T-cell (primary cell): ENCODE measurements around the gene NEUROG3. TPM values are rescaled to one million over a fixed set of nuclear protein-coding genes. Genes with fewer than 3 reads are reported as not detected.

Experiments used
- ATAC-seq, 4 experiments: fragments of 200-7000 bp in 3 of 4; fragments of 150-1000 bp in 1 of 4; cut with Tn5 transposase; replicated peaks in 1 of 4; 1 replicate in 3 of 4; 2 replicates in 1 of 4; pipeline ENCODE4 v1.10.0; 2021; ENCODE audit warnings: moderate library complexity in 3 of 4, mild to moderate bottlenecking in 2 of 4, moderate number of reproducible peaks in 1 of 4
- CTCF ChIA-PET, 2 donors: fragments of 300-600 bp; sonication (Branson Sonifier 250); formaldehyde crosslinking; loops; one replicate each; lab custom pipeline; 2022; ENCODE audit warnings: antibody characterized with exemption in 2 of 2; lab: Charles Lee
- POLR2A ChIA-PET, 2 donors: fragments of 300-600 bp; sonication (Branson Sonifier 250); formaldehyde crosslinking; loops; one replicate each; lab custom pipeline; 2022; ENCODE audit warnings: antibody characterized with exemption in 2 of 2; lab: Charles Lee
- DNase-seq, 35 experiments: peaks; one replicate each; pipeline versions ENCODE4 v3.0.0 to v3.0.0-alpha.2; 2013 to 2023
- H3K27ac ChIP-seq: one replicate; pipeline ENCODE4 v1.5.1; 2013; ENCODE audit warnings: low read length
- H3K27me3 ChIP-seq, 2 experiments: replicated peaks in 1 of 2; 1 replicate in 1 of 2; 2 replicates in 1 of 2; pipeline versions ENCODE4 v1.6.1 to v1.7.0; 2013; ENCODE audit warnings: low read length in 1 of 2, mixed read lengths in 1 of 2; ENCODE audit not compliant: control insufficient read depth in 2 of 2, insufficient read depth in 2 of 2; ENCODE audit errors: extremely low read depth in 1 of 2
- H3K36me3 ChIP-seq, 2 donors: 1 replicate in 1 of 2; 2 replicates in 1 of 2; pipeline versions ENCODE4 v1.6.1 to v1.7.0; 2013; ENCODE audit warnings: low read length in 1 of 2; ENCODE audit not compliant: control insufficient read depth in 2 of 2, insufficient read depth in 1 of 2; ENCODE audit errors: extremely low read depth in 1 of 2
- H3K4me1 ChIP-seq, 2 experiments: 1 replicate in 1 of 2; 2 replicates in 1 of 2; pipeline versions ENCODE4 v1.6.1 to v1.7.0; 2013; ENCODE audit warnings: low read length in 2 of 2, mixed read lengths in 1 of 2; ENCODE audit not compliant: insufficient read depth in 2 of 2, control insufficient read depth in 1 of 2; ENCODE audit errors: extremely low read depth in 1 of 2
- H3K4me3 ChIP-seq, 2 donors: 1 replicate in 1 of 2; 2 replicates in 1 of 2; pipeline versions ENCODE4 v1.5.1 to v1.7.0; 2013; ENCODE audit warnings: mild to moderate bottlenecking in 2 of 2, low read length in 1 of 2, moderate library complexity in 1 of 2; ENCODE audit not compliant: control insufficient read depth in 1 of 2; ENCODE audit errors: extremely low read depth in 1 of 2
- H3K9me3 ChIP-seq: 2 replicates; pipeline ENCODE4 v1.7.0; 2013
- H3K27ac Mint-ChIP-seq, 2 donors: one replicate each; pipeline ENCODE4 v1.8.0; 2020 to 2021; ENCODE audit warnings: mild to moderate bottlenecking in 2 of 2, mixed read lengths in 2 of 2
- H3K27me3 Mint-ChIP-seq, 2 donors: one replicate each; pipeline ENCODE4 v1.8.0; 2021 to 2022; ENCODE audit warnings: mixed read lengths in 2 of 2
- H3K36me3 Mint-ChIP-seq: one replicate; pipeline ENCODE4 v1.8.0; 2021; ENCODE audit warnings: mixed read lengths
- H3K4me1 Mint-ChIP-seq, 3 donors: one replicate each; pipeline ENCODE4 v1.8.0; 2020 to 2022; ENCODE audit warnings: mixed read lengths in 3 of 3, mild to moderate bottlenecking in 1 of 3
- H3K4me3 Mint-ChIP-seq, 3 donors: one replicate each; pipeline ENCODE4 v1.8.0; 2020 to 2022; ENCODE audit warnings: mild to moderate bottlenecking in 3 of 3, mixed read lengths in 3 of 3, moderate library complexity in 3 of 3
- H3K9me3 Mint-ChIP-seq, 3 donors: one replicate each; pipeline ENCODE4 v1.8.0; 2020 to 2022; ENCODE audit warnings: mixed read lengths in 3 of 3
- WGBS: methylation state at CpG from one replicate; pipeline ENCODE4 v1.1.5; 2013; ENCODE audit warnings: missing lambda C conversion rate; ENCODE audit not compliant: insufficient coverage; 5-methylcytosine and 5-hydroxymethylcytosine counted together
- total RNA-seq, 35 experiments: library from RNA in 6 of 35; stranded (reverse) in 6 of 35; fragments of 120-200 nt in 1 of 35; gene quantifications; one replicate each; pipeline versions ENCODE4 v1.2.1 to v1.2.4 and lab custom pipeline; 2013 to 2026

Gene NEUROG3
- total RNA-seq, 5 donors from 2014 or later (not counting 1 experiment from before 2014, with no cell fraction given) = not detected

DNA sequence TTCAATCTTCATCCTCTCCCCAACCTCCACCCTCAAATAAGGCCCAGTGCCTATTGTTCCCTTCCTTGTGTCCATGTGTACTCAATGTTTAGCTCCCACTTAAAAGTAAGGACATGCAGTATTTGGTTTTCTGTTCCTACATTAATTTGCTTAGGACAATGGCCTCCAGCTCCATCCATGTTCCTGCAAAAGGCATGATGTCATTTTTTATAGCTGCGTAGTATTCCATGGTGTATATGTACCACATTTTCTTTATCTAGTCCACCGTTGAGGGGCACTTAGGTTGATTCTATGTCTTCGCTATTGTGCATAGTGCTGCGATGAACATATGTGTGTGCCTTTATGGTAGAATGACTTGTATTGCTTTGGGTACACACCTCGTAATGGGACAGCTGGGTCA is 7.2 kb upstream of the NEUROG3 start:
- DNase-seq (no peak), ATAC-seq (no peak)
- no peaks in the 10 kb centered on the region for H3K4me1 ChIP-seq
- Mint-ChIP-seq H3K36me3 (no peaks in the 10 kb centered on the region), H3K9me3 (no peaks in the 10 kb centered on the region), H3K4me1 (peaks cover 0 to 2% (median 0%) of the 10 kb centered on the region in 3 donors), H3K4me3 (no peak overlapping the region), H3K27ac (no peak overlapping the region), H3K27me3 (peaks cover 40 to 57% of the 10 kb centered on the region in 2 donors)
- H3K27ac ChIP-seq = no peak overlapping the region
- H3K9me3 ChIP-seq = no peaks in the 10 kb centered on the region
- no peaks in the 10 kb centered on the region for H3K36me3 ChIP-seq
- POLR2A ChIA-PET = no interaction called here
- CTCF ChIA-PET = no interaction called here
- no peak overlapping the region for H3K4me3 ChIP-seq
- 80% methylated on average over 1 of the region's 5 CpGs for WGBS
- H3K27me3 ChIP-seq = peaks cover 16 to 52% of the 10 kb centered on the region in 2 experiments

DNA sequence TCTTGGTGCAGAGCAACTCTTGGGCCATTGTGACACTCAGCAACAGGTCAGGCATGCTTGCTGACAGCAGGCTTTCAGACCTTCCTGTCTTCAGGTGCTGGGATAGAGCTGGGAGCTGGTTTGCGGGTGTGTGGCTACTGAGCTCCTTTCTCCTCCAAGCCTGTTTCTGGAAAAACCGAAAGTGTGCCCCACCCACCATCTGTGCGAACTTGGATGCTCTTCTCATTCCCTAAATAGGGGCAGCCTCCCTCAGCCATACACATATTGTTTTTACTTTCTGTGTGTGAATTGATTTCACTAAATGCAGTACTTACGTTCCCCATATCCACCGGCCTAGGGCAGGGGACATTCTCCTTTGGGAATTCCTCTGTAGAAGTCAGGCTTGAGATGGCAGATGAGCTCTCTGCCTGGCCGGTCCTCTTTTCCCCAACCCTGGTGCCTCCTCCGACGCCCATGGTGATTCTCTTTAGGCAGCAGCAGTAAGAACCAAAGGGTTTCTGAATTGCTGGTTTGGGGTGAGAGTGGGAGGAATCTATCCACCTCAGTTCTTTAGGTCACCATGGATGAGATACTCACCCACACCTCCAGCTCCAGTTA is 6.3 kb upstream of the NEUROG3 start:
- Histone ChIP-seq H3K4me1 (peaks cover 0 to 5% of the 10 kb centered on the region in 2 experiments), H3K36me3 (no peaks in the 10 kb centered on the region), H3K27me3 (peaks cover 18 to 60% of the 10 kb centered on the region in 2 experiments), H3K27ac (no peak overlapping the region), H3K4me3 (no peak overlapping the region), H3K9me3 (no peaks in the 10 kb centered on the region)
- ATAC-seq (no peak), DNase-seq (no peak)
- POLR2A ChIA-PET = no interaction called here
- Mint-ChIP-seq H3K4me1 (peaks cover 6% of the 10 kb centered on the region in 3 donors), H3K27me3 (peaks cover 46 to 66% of the 10 kb centered on the region in 2 donors), H3K27ac (no peak overlapping the region), H3K36me3 (no peaks in the 10 kb centered on the region), H3K4me3 (no peak overlapping the region), H3K9me3 (no peaks in the 10 kb centered on the region)
- no CpG with 5 or more reads among the region's 8 CpGs for WGBS
- CTCF ChIA-PET = interaction anchor here in 1 of 2 donors (0.6 kb wide), 1 partner anchor 52 kb away, joined by 7 read pairs; no protein-coding TSS in a partner anchor

DNA sequence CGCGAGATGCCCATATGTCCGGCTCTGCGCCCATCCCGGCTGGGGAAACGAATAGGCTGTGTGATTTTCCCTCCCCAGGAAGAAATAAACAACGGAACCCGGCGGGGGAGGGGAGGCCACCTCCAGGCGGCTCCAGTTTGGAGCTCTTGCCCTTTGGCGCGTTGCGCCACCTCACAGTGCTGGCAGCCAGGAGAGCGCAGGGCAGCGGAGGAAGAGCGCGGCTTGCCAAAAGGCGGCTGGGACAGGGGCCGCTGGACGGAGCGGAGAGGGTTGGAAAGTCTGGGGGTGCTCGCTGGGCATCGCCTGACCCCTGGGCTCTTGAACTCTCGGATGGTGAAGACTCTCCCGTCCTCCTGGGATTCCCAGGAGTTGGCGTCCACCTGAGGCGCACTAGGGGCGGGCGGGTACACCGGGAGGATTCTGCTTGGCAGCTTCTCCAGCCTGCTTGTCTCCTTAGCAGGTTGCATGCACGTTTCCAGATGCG is 5.3 kb upstream of the NEUROG3 start:
- Histone ChIP-seq H3K4me1 (peaks cover 0 to 15% of the 10 kb centered on the region in 2 experiments), H3K27ac (no peak overlapping the region), H3K36me3 (no peaks in the 10 kb centered on the region), H3K9me3 (no peaks in the 10 kb centered on the region), H3K4me3 (no peak overlapping the region), H3K27me3 (peaks cover 20 to 70% of the 10 kb centered on the region in 2 experiments)
- WGBS = 13% methylated on average over 25 of the region's 32 CpGs
- no peaks in the 10 kb centered on the region for H3K36me3 Mint-ChIP-seq
- peaks cover 15 to 16% (median 15%) of the 10 kb centered on the region in 3 donors for H3K4me1 Mint-ChIP-seq
- H3K9me3 Mint-ChIP-seq = no peaks in the 10 kb centered on the region
- DNase-seq (no peak), ATAC-seq (no peak)
- H3K27ac Mint-ChIP-seq = no peak overlapping the region
- ChIA-PET CTCF (no interaction called here), POLR2A (no interaction called here)
- no peak overlapping the region for H3K4me3 Mint-ChIP-seq
- peaks cover 49 to 75% of the 10 kb centered on the region in 2 donors for H3K27me3 Mint-ChIP-seq

DNA sequence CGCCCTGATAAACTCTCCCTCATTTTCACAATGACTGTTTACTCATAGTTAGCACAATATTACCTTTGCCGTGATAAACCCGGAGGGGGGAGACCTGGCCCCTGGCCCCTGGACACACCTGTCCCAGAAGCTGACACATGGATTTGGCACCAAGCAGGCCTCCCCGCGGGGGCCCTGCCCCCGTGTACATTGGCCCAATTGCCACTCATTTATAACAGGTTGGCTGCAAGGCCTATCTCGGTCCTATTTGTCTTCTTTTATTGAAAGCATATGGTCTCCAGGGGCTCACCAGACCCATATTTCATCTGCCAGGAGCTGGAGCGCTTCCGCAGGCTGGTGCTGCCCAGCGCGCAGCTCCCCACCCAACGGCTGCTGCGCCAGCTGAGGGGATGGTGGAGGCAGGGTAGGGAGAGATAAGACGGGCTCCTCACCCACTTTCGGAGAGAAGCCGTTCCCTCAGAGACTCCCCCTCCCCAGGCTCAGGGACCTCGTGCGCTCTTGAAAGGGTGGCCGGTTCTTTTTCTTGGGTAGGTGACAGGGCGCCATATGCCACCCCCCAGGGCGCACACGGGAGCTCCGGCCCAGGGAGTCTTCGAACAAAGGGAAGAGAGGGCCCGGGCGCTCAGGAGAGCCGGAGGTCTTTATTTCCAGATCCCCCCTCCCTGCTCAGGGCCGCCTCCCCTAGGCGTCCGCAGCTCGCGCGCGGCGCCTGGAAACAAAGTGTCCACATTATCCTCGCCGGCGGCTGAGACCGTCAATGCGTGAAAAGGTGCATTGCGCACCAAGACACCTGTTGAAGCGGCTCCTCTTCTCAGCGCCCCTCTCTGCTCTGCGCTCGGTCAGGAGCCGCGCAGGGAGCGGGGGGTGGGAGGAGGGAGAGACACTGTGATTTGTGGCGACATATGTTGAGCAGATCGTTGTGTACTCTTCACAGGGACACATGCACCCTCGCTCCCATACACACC is 4.3 kb upstream of the NEUROG3 start:
- POLR2A ChIA-PET = no interaction called here
- no peak overlapping the region for H3K4me3 ChIP-seq
- peaks cover 24 to 80% of the 10 kb centered on the region in 2 experiments for H3K27me3 ChIP-seq
- H3K27me3 Mint-ChIP-seq = peaks cover 53 to 81% of the 10 kb centered on the region in 2 donors
- no peaks in the 10 kb centered on the region for H3K36me3 ChIP-seq
- WGBS = 4% methylated on average over 31 of the region's 51 CpGs
- ATAC-seq (no peak), DNase-seq (no peak)
- H3K4me3 Mint-ChIP-seq = no peak overlapping the region
- no peak overlapping the region for H3K27ac ChIP-seq
- no peaks in the 10 kb centered on the region for H3K9me3 ChIP-seq
- H3K4me1 Mint-ChIP-seq = peaks cover 20 to 22% (median 21%) of the 10 kb centered on the region in 3 donors
- no peak overlapping the region for H3K27ac Mint-ChIP-seq
- H3K4me1 ChIP-seq = peaks cover 0 to 25% of the 10 kb centered on the region in 2 experiments
- no peaks in the 10 kb centered on the region for H3K9me3 Mint-ChIP-seq
- H3K36me3 Mint-ChIP-seq = no peaks in the 10 kb centered on the region
- CTCF ChIA-PET = interaction anchor here in 1 of 2 donors (0.6 kb wide), 1 partner anchor 479 kb away, joined by 4 read pairs; no protein-coding TSS in a partner anchor

DNA sequence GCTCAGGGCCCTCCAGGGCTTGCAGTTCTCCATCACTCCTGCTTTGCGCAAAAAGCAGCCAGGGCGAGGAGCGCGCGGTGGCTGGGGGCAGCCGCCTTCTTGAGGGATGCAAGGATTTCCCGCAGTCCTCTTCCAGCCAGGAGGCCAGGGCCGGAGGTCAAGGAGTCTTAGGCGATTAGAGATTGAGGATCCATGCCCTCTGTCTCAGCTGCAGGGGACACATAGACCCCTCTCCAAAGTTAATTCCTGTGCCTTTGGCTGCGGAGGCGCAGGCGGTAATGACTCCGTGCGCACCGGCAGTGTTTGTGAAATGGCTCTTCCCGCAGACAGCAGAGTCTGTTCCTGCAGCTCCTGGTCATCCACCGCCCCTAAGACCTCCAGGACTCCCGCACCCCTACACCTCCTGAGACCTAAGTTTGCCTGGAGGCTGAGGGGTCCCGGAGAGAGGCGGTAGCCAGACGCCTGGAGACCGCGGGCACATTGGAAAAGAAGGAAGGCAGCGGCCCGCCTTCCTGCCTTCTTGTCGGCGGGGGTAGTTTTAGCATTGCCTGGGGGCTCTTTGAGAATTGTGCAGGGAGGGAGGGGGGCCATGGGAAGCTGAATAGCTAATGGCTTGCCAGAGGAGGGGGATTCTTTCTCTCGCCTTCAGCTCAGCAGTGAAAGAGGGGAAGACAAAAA is 3.3 kb upstream of the NEUROG3 start:
- Mint-ChIP-seq H3K9me3 (no peaks in the 10 kb centered on the region), H3K27me3 (peaks cover 55 to 85% of the 10 kb centered on the region in 2 donors), H3K36me3 (no peaks in the 10 kb centered on the region), H3K4me3 (no peak overlapping the region), H3K4me1 (peaks cover 25 to 28% (median 28%) of the 10 kb centered on the region in 3 donors), H3K27ac (no peak overlapping the region)
- H3K9me3 ChIP-seq = no peaks in the 10 kb centered on the region
- ChIA-PET CTCF (no interaction called here), POLR2A (no interaction called here)
- no peak overlapping the region for H3K27ac ChIP-seq
- no peaks in the 10 kb centered on the region for H3K36me3 ChIP-seq
- no peak overlapping the region for H3K4me3 ChIP-seq
- H3K27me3 ChIP-seq = peaks cover 27 to 91% of the 10 kb centered on the region in 2 experiments
- no peak for DNase-seq
- no peak for ATAC-seq
- H3K4me1 ChIP-seq = peaks cover 0 to 35% of the 10 kb centered on the region in 2 experiments
- 3% methylated on average over 12 of the region's 28 CpGs for WGBS
